ENCODE data around the gene SLC39A3.

- TF ChIP-seq CTCF (IDR thresholded peaks at IDR 0.05) (no peak), POLR2A (IDR thresholded peaks at IDR 0.05) (no peak)
These were observed 10.9 kb downstream of the SLC39A3 start for GRCh38 chr19:2728783-2729387.
